Measurements from ENCODE around the gene SLC44A4.
"Not testable (repeated sequence)": the region's sequence is repeated elsewhere in the genome, so short reads cannot be mapped to it uniquely, and the experiment has no call there.

SLC44A4 gene

DNA sequence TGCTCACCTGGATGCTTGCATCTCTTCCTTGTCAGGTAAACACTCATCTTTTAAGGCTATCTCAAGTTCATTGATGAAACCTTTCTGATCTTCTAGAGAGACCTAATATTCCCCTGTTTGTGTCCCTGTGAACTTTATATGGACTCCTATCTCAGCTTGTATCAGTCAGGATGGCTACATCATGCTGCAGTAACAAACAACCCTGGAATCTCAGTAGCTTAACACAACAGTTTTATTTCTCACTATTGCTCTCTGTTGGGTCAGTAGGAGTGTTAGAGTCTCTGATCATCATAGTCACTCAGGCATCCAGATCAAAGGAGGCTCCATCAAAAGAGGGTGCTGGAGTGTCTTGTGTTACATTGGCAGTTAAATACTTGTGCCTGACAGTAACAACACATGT is 36.6 kb upstream of the SLC44A4 start:
- Histone ChIP-seq H3K4me3 (ENCODE audit: low read depth, low read length, poor library complexity, severe bottlenecking) (no peak overlapping the region), H3K4me1 (ENCODE audit: insufficient read depth, low read length, severe bottlenecking) (no peaks in the 10 kb centered on the region), H3K27ac (ENCODE audit: low read depth, low read length, poor library complexity, severe bottlenecking) (no peak overlapping the region), H3K79me2 (ENCODE audit: insufficient read depth, low read length) (no peaks in the 10 kb centered on the region), H4K20me1 (ENCODE audit: insufficient read depth, low read length) (no peaks in the 10 kb centered on the region), H3K9ac (ENCODE audit: low read length) (no peak overlapping the region), H2AFZ (ENCODE audit: low read length) (no peak overlapping the region), H3K4me2 (ENCODE audit: low read length) (no peak overlapping the region), H3F3A (ENCODE audit: insufficient read depth, low read length) (no peaks in the 10 kb centered on the region), H3K36me3 (ENCODE audit: insufficient read depth, low read length) (no peaks in the 10 kb centered on the region), H3K9me2 (ENCODE audit: low read depth, low read length) (no peaks in the 10 kb centered on the region), H3K27me3 (ENCODE audit: insufficient read depth, low read length) (no peaks in the 10 kb centered on the region), H3K9me3 (ENCODE audit: low read length) (no peaks in the 10 kb centered on the region)
- TF ChIP-seq, protein P1, sequence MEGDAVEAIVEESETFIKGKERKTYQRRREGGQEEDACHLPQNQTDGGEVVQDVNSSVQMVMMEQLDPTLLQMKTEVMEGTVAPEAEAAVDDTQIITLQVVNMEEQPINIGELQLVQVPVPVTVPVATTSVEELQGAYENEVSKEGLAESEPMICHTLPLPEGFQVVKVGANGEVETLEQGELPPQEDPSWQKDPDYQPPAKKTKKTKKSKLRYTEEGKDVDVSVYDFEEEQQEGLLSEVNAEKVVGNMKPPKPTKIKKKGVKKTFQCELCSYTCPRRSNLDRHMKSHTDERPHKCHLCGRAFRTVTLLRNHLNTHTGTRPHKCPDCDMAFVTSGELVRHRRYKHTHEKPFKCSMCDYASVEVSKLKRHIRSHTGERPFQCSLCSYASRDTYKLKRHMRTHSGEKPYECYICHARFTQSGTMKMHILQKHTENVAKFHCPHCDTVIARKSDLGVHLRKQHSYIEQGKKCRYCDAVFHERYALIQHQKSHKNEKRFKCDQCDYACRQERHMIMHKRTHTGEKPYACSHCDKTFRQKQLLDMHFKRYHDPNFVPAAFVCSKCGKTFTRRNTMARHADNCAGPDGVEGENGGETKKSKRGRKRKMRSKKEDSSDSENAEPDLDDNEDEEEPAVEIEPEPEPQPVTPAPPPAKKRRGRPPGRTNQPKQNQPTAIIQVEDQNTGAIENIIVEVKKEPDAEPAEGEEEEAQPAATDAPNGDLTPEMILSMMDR (IDR thresholded peaks at IDR 0.05; ENCODE audit: low read length), result no peak
- TF ChIP-seq EZH2 (IDR thresholded peaks at IDR 0.05; ENCODE audit: borderline replicate concordance, low read length), result no peak

DNA sequence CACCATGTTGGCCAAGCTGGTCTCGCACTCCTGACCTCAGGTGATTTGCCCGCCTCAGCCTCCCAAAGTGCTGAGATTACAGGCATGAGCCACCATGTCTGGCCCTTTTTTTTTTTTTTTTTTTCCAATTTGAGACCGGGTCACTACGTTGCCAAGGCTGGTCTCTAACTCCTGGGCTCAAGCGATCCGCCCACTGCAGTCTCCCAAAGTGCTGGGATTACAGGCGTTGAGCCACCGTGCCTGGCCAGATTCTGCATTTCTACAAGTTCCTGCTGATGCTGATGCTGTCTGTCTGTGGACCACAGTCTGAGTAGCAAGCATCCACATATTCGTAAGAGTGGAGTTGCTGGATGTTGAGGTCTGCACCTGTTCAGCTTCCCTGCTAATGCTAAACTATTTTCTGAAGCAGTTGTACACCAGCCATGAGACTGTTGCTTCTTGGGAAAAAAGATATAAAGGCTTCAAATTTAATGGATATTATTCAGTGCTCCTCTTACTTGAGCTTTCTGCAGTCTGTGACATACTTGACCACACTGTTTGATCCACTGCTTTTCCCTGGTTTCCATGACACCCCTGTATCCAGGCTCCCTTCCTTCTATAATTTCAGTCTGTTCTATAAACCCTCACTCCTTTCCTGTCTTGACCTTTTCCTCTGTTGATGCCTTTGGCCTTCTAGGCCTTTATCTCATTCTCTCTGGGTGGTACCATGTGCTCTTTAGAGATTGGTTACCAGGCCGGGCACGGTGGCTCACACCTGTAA is 33.2 kb upstream of the SLC44A4 start:
- Histone ChIP-seq H3K9ac (ENCODE audit: low read length) (no peak overlapping the region), H3K27me3 (ENCODE audit: insufficient read depth, low read length) (no peaks in the 10 kb centered on the region), H3K9me3 (ENCODE audit: low read length) (no peaks in the 10 kb centered on the region), H3K79me2 (ENCODE audit: insufficient read depth, low read length) (no peaks in the 10 kb centered on the region), H3K4me3 (ENCODE audit: low read depth, low read length, poor library complexity, severe bottlenecking) (no peak overlapping the region), H3K36me3 (ENCODE audit: insufficient read depth, low read length) (no peaks in the 10 kb centered on the region), H3K27ac (ENCODE audit: low read depth, low read length, poor library complexity, severe bottlenecking) (no peak overlapping the region), H3K4me1 (ENCODE audit: insufficient read depth, low read length, severe bottlenecking) (no peaks in the 10 kb centered on the region), H3K4me2 (ENCODE audit: low read length) (no peak overlapping the region), H4K20me1 (ENCODE audit: insufficient read depth, low read length) (no peaks in the 10 kb centered on the region), H3K9me2 (ENCODE audit: low read depth, low read length) (no peaks in the 10 kb centered on the region), H3F3A (ENCODE audit: insufficient read depth, low read length) (no peaks in the 10 kb centered on the region), H2AFZ (ENCODE audit: low read length) (no peak overlapping the region)
- no peak for TF ChIP-seq EZH2 (IDR thresholded peaks at IDR 0.05; ENCODE audit: borderline replicate concordance, low read length)
- TF ChIP-seq, protein P1 (IDR thresholded peaks at IDR 0.05; ENCODE audit: low read length), result no peak

GRCh38 chr6:31909298-31909697 is 30.5 kb upstream of the SLC44A4 start:
- H4K20me1 ChIP-seq (ENCODE audit: insufficient read depth, low read length); H3K9me2 ChIP-seq (ENCODE audit: low read depth, low read length); H3K9ac ChIP-seq (ENCODE audit: low read length); H3K36me3 ChIP-seq (ENCODE audit: insufficient read depth, low read length); H3K27me3 ChIP-seq (ENCODE audit: insufficient read depth, low read length); H3K4me1 ChIP-seq (ENCODE audit: insufficient read depth, low read length, severe bottlenecking); H2AFZ ChIP-seq (ENCODE audit: low read length); H3K9me3 ChIP-seq (ENCODE audit: low read length); H3K4me2 ChIP-seq (ENCODE audit: low read length); H3K27ac ChIP-seq (ENCODE audit: low read depth, low read length, poor library complexity, severe bottlenecking); H3F3A ChIP-seq (ENCODE audit: insufficient read depth, low read length); H3K79me2 ChIP-seq (ENCODE audit: insufficient read depth, low read length); H3K4me3 ChIP-seq (ENCODE audit: low read depth, low read length, poor library complexity, severe bottlenecking): not testable (repeated sequence)

- TF ChIP-seq, protein P1 (IDR thresholded peaks at IDR 0.05; ENCODE audit: low read length), result no peak
- no peak for TF ChIP-seq EZH2 (IDR thresholded peaks at IDR 0.05; ENCODE audit: borderline replicate concordance, low read length)
Observed at GRCh38 chr6:31908791-31909190, 30.0 kb upstream of the SLC44A4 start.

DNA sequence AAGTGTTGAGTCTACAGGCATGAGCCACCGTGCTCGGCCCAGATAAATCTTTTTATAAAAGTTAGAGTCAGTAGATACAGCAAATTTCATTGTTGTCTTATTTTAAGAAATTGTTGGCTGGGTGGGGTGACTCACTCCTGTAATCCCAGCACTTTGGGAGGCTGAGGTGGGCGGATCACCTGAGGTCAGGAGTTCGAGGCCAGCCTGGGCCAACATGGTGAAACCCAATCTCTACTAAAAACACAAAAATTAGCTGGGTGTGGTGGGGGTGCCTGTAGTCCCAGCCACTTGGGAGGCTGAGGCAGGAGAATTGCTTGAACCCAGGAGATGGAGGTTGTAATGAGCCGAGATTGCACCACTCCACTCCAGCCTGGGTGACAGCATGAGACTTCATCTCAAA is 29.5 kb upstream of the SLC44A4 start:
- not testable (repeated sequence) for H3K9me3 ChIP-seq (ENCODE audit: low read length); H3K9ac ChIP-seq (ENCODE audit: low read length); H3K4me2 ChIP-seq (ENCODE audit: low read length); H3K36me3 ChIP-seq (ENCODE audit: insufficient read depth, low read length); H3K9me2 ChIP-seq (ENCODE audit: low read depth, low read length); H3F3A ChIP-seq (ENCODE audit: insufficient read depth, low read length); H3K27me3 ChIP-seq (ENCODE audit: insufficient read depth, low read length); H3K4me3 ChIP-seq (ENCODE audit: low read depth, low read length, poor library complexity, severe bottlenecking); H3K4me1 ChIP-seq (ENCODE audit: insufficient read depth, low read length, severe bottlenecking); H3K27ac ChIP-seq (ENCODE audit: low read depth, low read length, poor library complexity, severe bottlenecking); H2AFZ ChIP-seq (ENCODE audit: low read length); H4K20me1 ChIP-seq (ENCODE audit: insufficient read depth, low read length); H3K79me2 ChIP-seq (ENCODE audit: insufficient read depth, low read length)

More at GRCh38 chr6:31908791-31909190, 30.0 kb upstream of the SLC44A4 start:
- Histone ChIP-seq H3K9me3 (ENCODE audit: low read length) (no peaks in the 10 kb centered on the region), H3K36me3 (ENCODE audit: insufficient read depth, low read length) (no peaks in the 10 kb centered on the region), H3K9me2 (ENCODE audit: low read depth, low read length) (no peaks in the 10 kb centered on the region), H3K79me2 (ENCODE audit: insufficient read depth, low read length) (no peaks in the 10 kb centered on the region), H4K20me1 (ENCODE audit: insufficient read depth, low read length) (no peaks in the 10 kb centered on the region), H3F3A (ENCODE audit: insufficient read depth, low read length) (no peaks in the 10 kb centered on the region), H3K4me2 (ENCODE audit: low read length) (no peak overlapping the region), H3K27ac (ENCODE audit: low read depth, low read length, poor library complexity, severe bottlenecking) (no peak overlapping the region), H3K9ac (ENCODE audit: low read length) (no peak overlapping the region), H3K27me3 (ENCODE audit: insufficient read depth, low read length) (no peaks in the 10 kb centered on the region), H2AFZ (ENCODE audit: low read length) (no peak overlapping the region), H3K4me3 (ENCODE audit: low read depth, low read length, poor library complexity, severe bottlenecking) (no peak overlapping the region), H3K4me1 (ENCODE audit: insufficient read depth, low read length, severe bottlenecking) (no peaks in the 10 kb centered on the region)

Data from OCI-LY1 (cell line).